HEK293 (cell line): ENCODE results near the gene PRLR.

Experiments
- CTCF ChIA-PET: fragments of 350-600 bp; formaldehyde crosslinking; extraction: SDS; loops from one replicate; lab custom pipeline; 2021; ENCODE audit warnings: antibody characterized with exemption; lab: Yijun Ruan, JAX
- POLR2A ChIA-PET: fragments of 300-600 bp; formaldehyde crosslinking; extraction: SDS; loops from one replicate; lab custom pipeline; 2020; ENCODE audit warnings: antibody characterized with exemption, inconsistent platforms; lab: Yijun Ruan, JAX
- H3K27ac ChIP-seq: fragments of 200-500 bp; sonication (Bioruptor generic); 2 replicates; pipeline ENCODE4 v1.5.1; 2014; ENCODE audit warnings: low read depth, low read length, control low read depth, inconsistent platforms; ENCODE audit errors: extremely low read depth
- H3K36me3 ChIP-seq, 2 experiments: fragments of 200-500 bp in 1 of 2; sonication (Bioruptor generic) in 1 of 2; 1 replicate in 1 of 2; 2 replicates in 1 of 2; pipeline ENCODE4 v1.5.1; 2014 to 2017; ENCODE audit warnings: inconsistent platforms in 2 of 2, low read length in 2 of 2; ENCODE audit not compliant: control insufficient read depth in 2 of 2, insufficient read depth in 1 of 2
- H3K4me1 ChIP-seq: fragments of 200-500 bp; sonication (Bioruptor generic); 2 replicates; pipeline ENCODE4 v1.5.1; 2014; ENCODE audit warnings: mild to moderate bottlenecking, low read length, inconsistent platforms; ENCODE audit not compliant: control insufficient read depth, insufficient read depth
- H3K4me3 ChIP-seq: 2 replicates; pipeline ENCODE4 v1.5.1; 2011; ENCODE audit warnings: low read depth, mild to moderate bottlenecking, control low read depth, low read length, moderate library complexity
- H3K9me3 ChIP-seq: fragments of 200-500 bp; sonication (Bioruptor generic); 2 replicates; pipeline ENCODE4 v1.5.1; 2014; ENCODE audit warnings: low read depth, low read length, inconsistent platforms; ENCODE audit not compliant: control insufficient read depth, insufficient read depth
- GFI1B ChIP-seq: fragments of 450-650 bp; formaldehyde crosslinking; IDR thresholded peaks from 2 replicates; pipeline ENCODE4 v1.5.1; 2016; ENCODE audit warnings: missing biosample characterization, missing genetic modification characterization
- GLIS2 ChIP-seq: fragments of 450-650 bp; formaldehyde crosslinking; IDR thresholded peaks from 2 replicates; pipeline ENCODE4 v1.5.1; 2016; ENCODE audit warnings: missing biosample characterization, missing genetic modification characterization
- OSR2 ChIP-seq: fragments of 450-650 bp; formaldehyde crosslinking; IDR thresholded peaks from 2 replicates; pipeline ENCODE4 v1.5.1; 2016; ENCODE audit warnings: missing biosample characterization, missing genetic modification characterization
- PRDM1 ChIP-seq: fragments of 450-650 bp; formaldehyde crosslinking; IDR thresholded peaks from 2 replicates; pipeline ENCODE4; 2016; ENCODE audit warnings: missing biosample characterization, missing genetic modification characterization
- SCRT1 ChIP-seq: fragments of 450-650 bp; formaldehyde crosslinking; IDR thresholded peaks from 2 replicates; pipeline ENCODE4 v1.5.1; 2016; ENCODE audit warnings: missing biosample characterization, missing genetic modification characterization, borderline replicate concordance
- SETDB1 ChIP-seq: IDR thresholded peaks from one replicate; pipeline ENCODE4 v1.6.1; 2017; ENCODE audit warnings: mild to moderate bottlenecking, low read length, moderate library complexity, mixed read lengths; ENCODE audit not compliant: insufficient read length
- ZFP3 ChIP-seq: fragments of 450-650 bp; formaldehyde crosslinking; IDR thresholded peaks from 2 replicates; pipeline ENCODE4 v1.5.1; 2016; ENCODE audit warnings: low read depth, missing biosample characterization, missing genetic modification characterization
- ZNF121 ChIP-seq: fragments of 450-650 bp; formaldehyde crosslinking; IDR thresholded peaks from 2 replicates; pipeline ENCODE4 v1.5.1; 2016; ENCODE audit warnings: missing biosample characterization, missing genetic modification characterization
- ZNF202 ChIP-seq: fragments of 450-650 bp; formaldehyde crosslinking; IDR thresholded peaks from 2 replicates; pipeline ENCODE4 v1.5.1; 2016; ENCODE audit warnings: missing biosample characterization, missing genetic modification characterization, borderline replicate concordance
- ZNF324 ChIP-seq: fragments of 450-650 bp; formaldehyde crosslinking; IDR thresholded peaks from 2 replicates; pipeline ENCODE4 v1.5.1; 2016; ENCODE audit warnings: missing biosample characterization, missing genetic modification characterization
- ZNF341 ChIP-seq: fragments of 450-650 bp; formaldehyde crosslinking; IDR thresholded peaks from 2 replicates; pipeline ENCODE4; 2016; ENCODE audit warnings: low read depth, missing biosample characterization, missing genetic modification characterization
- ZNF423 ChIP-seq: fragments of 450-650 bp; formaldehyde crosslinking; IDR thresholded peaks from 2 replicates; pipeline ENCODE4 v1.5.1; 2016; ENCODE audit warnings: missing biosample characterization, missing genetic modification characterization
- ZNF433 ChIP-seq: fragments of 450-650 bp; formaldehyde crosslinking; IDR thresholded peaks from 2 replicates; pipeline ENCODE4 v1.5.1; 2016; ENCODE audit warnings: missing biosample characterization, missing genetic modification characterization, low read depth
- ZNF449 ChIP-seq: fragments of 450-650 bp; formaldehyde crosslinking; IDR thresholded peaks from 2 replicates; pipeline ENCODE4 v1.5.1; 2017; ENCODE audit warnings: missing biosample characterization, mild to moderate bottlenecking, missing genetic modification characterization, moderate library complexity
- ZNF544 ChIP-seq: fragments of 450-650 bp; formaldehyde crosslinking; IDR thresholded peaks from 2 replicates; pipeline ENCODE4 v1.5.0; 2017; ENCODE audit warnings: missing biosample characterization, missing genetic modification characterization
- ZNF555 ChIP-seq: fragments of 450-650 bp; formaldehyde crosslinking; conservative IDR thresholded peaks from 2 replicates; pipeline ENCODE4 v1.5.1; 2017; ENCODE audit warnings: missing biosample characterization, mild to moderate bottlenecking, missing genetic modification characterization, inconsistent platforms
- ZNF558 ChIP-seq: fragments of 450-650 bp; formaldehyde crosslinking; IDR thresholded peaks from 2 replicates; pipeline ENCODE4 v1.5.1; 2016; ENCODE audit warnings: missing biosample characterization, missing genetic modification characterization
- ZNF843 ChIP-seq: fragments of 450-650 bp; formaldehyde crosslinking; IDR thresholded peaks from 2 replicates; pipeline ENCODE4 v1.5.1; 2016; ENCODE audit warnings: missing biosample characterization, missing genetic modification characterization
- TF ChIP-seq, protein P1 (sequence below): fragments of 450-650 bp; formaldehyde crosslinking; IDR thresholded peaks from 2 replicates; pipeline ENCODE4 v1.5.1; 2016; ENCODE audit warnings: missing biosample characterization, missing genetic modification characterization
- TF ChIP-seq, protein P2 (sequence below): fragments of 450-650 bp; formaldehyde crosslinking; IDR thresholded peaks from 2 replicates; pipeline ENCODE4 v1.5.1; 2016; ENCODE audit warnings: missing biosample characterization, missing genetic modification characterization

The PRLR gene

GRCh38 chr5:35047785-35048404 is 182.4 kb downstream of the PRLR start, which contains the start of gene AGXT2:
Gene AGXT2, minus strand, starts transcription at chr5:35047949. Its CDS starts 57 bp downstream, at chr5:35047892.
- Histone ChIP-seq H3K9me3 (no peaks in the 10 kb centered on the region), H3K4me1 (no peaks in the 10 kb centered on the region), H3K27ac (no peak within 1 kb of the TSS), H3K4me3 (no peak within 1 kb of the TSS), H3K36me3 (no peaks in the 10 kb centered on the region)
- CTCF ChIA-PET: interaction anchor here (1.2 kb wide), 1 partner anchor 44 kb away, joined by 4 read pairs; no protein-coding TSS in a partner anchor
- TF ChIP-seq ZNF558 (tag by site-specific recombination): no peak
- no peak for TF ChIP-seq ZNF121 (tag by site-specific recombination)
- TF ChIP-seq, protein P1, sequence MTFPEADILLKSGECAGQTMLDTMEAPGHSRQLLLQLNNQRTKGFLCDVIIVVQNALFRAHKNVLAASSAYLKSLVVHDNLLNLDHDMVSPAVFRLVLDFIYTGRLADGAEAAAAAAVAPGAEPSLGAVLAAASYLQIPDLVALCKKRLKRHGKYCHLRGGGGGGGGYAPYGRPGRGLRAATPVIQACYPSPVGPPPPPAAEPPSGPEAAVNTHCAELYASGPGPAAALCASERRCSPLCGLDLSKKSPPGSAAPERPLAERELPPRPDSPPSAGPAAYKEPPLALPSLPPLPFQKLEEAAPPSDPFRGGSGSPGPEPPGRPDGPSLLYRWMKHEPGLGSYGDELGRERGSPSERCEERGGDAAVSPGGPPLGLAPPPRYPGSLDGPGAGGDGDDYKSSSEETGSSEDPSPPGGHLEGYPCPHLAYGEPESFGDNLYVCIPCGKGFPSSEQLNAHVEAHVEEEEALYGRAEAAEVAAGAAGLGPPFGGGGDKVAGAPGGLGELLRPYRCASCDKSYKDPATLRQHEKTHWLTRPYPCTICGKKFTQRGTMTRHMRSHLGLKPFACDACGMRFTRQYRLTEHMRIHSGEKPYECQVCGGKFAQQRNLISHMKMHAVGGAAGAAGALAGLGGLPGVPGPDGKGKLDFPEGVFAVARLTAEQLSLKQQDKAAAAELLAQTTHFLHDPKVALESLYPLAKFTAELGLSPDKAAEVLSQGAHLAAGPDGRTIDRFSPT (tag by site-specific recombination): no peak
- no peak for TF ChIP-seq ZFP3 (tag by site-specific recombination)
- TF ChIP-seq GFI1B (tag by site-specific recombination): no peak
- no peak for TF ChIP-seq SETDB1
- no peak for TF ChIP-seq ZNF423 (tag by site-specific recombination)
- no peak for TF ChIP-seq ZNF433 (tag by site-specific recombination)
- no peak for TF ChIP-seq ZNF843 (tag by site-specific recombination)
- TF ChIP-seq, protein P2, sequence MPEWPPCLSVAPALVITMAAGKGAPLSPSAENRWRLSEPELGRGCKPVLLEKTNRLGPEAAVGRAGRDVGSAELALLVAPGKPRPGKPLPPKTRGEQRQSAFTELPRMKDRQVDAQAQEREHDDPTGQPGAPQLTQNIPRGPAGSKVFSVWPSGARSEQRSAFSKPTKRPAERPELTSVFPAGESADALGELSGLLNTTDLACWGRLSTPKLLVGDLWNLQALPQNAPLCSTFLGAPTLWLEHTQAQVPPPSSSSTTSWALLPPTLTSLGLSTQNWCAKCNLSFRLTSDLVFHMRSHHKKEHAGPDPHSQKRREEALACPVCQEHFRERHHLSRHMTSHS (tag by site-specific recombination): no peak
- no peak for TF ChIP-seq ZNF544 (tag by site-specific recombination)
- TF ChIP-seq SCRT1: no peak
- TF ChIP-seq ZNF555 (tag by site-specific recombination): no peak
- no peak for TF ChIP-seq PRDM1 (tag by site-specific recombination)
- TF ChIP-seq ZNF202 (tag by site-specific recombination): no peak
- POLR2A ChIA-PET: no interaction called here

DNA sequence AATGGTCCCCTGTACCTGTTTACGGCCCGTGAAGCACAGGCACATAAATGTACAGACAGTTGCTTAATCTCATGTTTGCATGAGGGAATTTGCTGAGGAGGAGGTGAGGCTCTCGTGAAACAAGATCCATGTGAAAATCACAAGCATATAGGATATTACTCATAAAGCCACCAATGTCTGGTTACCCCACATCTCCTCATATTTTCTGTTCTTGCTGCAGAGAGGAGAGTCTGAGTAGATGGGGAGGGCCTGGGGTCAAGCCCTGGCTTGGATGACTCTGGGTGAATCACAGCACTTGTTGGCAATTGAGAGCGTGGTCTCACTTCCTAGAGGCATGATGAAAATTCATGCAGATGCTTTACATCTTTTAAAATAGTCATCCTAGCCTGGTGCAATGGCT is 183.5 kb downstream of the PRLR start:
- no peak for TF ChIP-seq GLIS2
- ChIA-PET CTCF (interaction anchor here (1.2 kb wide), 1 partner anchor 43 kb away, joined by 4 read pairs; no protein-coding TSS in a partner anchor), POLR2A (no interaction called here)
- Histone ChIP-seq H3K27ac (no peak overlapping the region), H3K4me3 (no peak overlapping the region), H3K9me3 (no peaks in the 10 kb centered on the region), H3K4me1 (no peaks in the 10 kb centered on the region), H3K36me3 (no peaks in the 10 kb centered on the region)

DNA sequence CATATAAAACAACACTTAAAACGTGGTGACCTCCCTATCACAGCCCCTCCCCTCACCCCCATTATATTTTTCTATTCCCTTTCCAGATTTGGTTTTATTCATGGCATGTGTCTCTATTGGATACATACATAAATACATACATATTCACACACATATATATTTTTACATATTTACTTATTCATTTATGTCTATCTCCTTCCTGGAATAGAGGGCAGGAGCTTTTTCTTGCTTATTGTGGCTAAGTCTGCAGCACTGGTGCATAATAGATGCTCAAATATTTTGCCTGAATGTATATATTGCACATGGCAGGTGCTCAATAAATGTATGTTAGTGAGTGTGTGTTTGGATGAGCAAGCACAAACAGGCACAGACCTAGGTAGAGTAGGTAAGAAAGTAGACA is 185.0 kb downstream of the PRLR start:
- no peak for TF ChIP-seq ZNF449
- TF ChIP-seq ZNF341 (tag by site-specific recombination): no peak
- TF ChIP-seq ZNF324: no peak
- TF ChIP-seq GLIS2: no peak
- TF ChIP-seq OSR2 (tag by site-specific recombination): no peak
- no peaks in the 10 kb centered on the region for H3K36me3 ChIP-seq
- no peaks in the 10 kb centered on the region for H3K4me1 ChIP-seq
- CTCF ChIA-PET: interaction anchor here (0.7 to 0.9 kb wide), 2 partner anchors 19 to 44 kb away, joined by 3 to 4 read pairs; no protein-coding TSS in a partner anchor
- H3K27ac ChIP-seq: no peak overlapping the region
- H3K4me3 ChIP-seq: no peak overlapping the region
- POLR2A ChIA-PET: no interaction called here
- no peaks in the 10 kb centered on the region for H3K9me3 ChIP-seq
